Suprapubic skin (tissue), 4 donors: ENCODE data around the gene ARID5B. TPM values are rescaled to one million over a fixed set of nuclear protein-coding genes. Genes with fewer than 3 reads are reported as not detected.

Experiments used
- DNase-seq, 2 donors: peaks; one replicate each; pipeline ENCODE4 v3.0.0-alpha.2; 2019; ENCODE audit warnings: low spot score in 2 of 2
- H3K27ac ChIP-seq: fragments of 200-600 bp; sonication (generic); one replicate; pipeline ENCODE4 v1.5.1; 2019
- H3K27me3 ChIP-seq: fragments of 200-600 bp; sonication (generic); one replicate; pipeline ENCODE4 v1.5.1; 2019
- H3K36me3 ChIP-seq: fragments of 200-600 bp; sonication (generic); one replicate; pipeline ENCODE4 v1.5.1; 2019
- H3K4me1 ChIP-seq: fragments of 200-600 bp; sonication (generic); one replicate; pipeline ENCODE4 v1.5.1; 2019
- H3K4me3 ChIP-seq: fragments of 200-600 bp; sonication (generic); one replicate; pipeline ENCODE4 v1.5.1; 2019; ENCODE audit warnings: mild to moderate bottlenecking
- H3K9me3 ChIP-seq: fragments of 200-600 bp; sonication (generic); one replicate; pipeline ENCODE4 v1.5.1; 2019
- CTCF ChIP-seq, 2 donors: fragments of 200-600 bp in 1 of 2; fragments of 450-650 bp in 1 of 2; sonication (generic) in 1 of 2; IDR thresholded peaks; one replicate each; pipeline ENCODE4 v1.5.1; 2016 to 2019; ENCODE audit warnings: antibody characterized with exemption in 2 of 2, mild to moderate bottlenecking in 1 of 2, moderate library complexity in 1 of 2
- EP300 ChIP-seq: sonication (generic); formaldehyde crosslinking; IDR thresholded peaks from one replicate; pipeline ENCODE4 v1.6.1; 2017; ENCODE audit warnings: antibody characterized with exemption
- POLR2A ChIP-seq, 2 donors: fragments of 450-650 bp; IDR thresholded peaks; one replicate each; pipeline ENCODE4 v1.6.1; 2017; ENCODE audit warnings: antibody characterized with exemption in 2 of 2, mild to moderate bottlenecking in 2 of 2, moderate library complexity in 2 of 2
- POLR2AphosphoS5 ChIP-seq, 3 donors: sonication (generic); formaldehyde crosslinking; IDR thresholded peaks; one replicate each; pipeline ENCODE4 v1.6.1; 2017; ENCODE audit warnings: antibody characterized with exemption in 3 of 3
- WGBS: methylation state at CpG from one replicate; pipeline ENCODE4 v1.1.5; 2018; 5-methylcytosine and 5-hydroxymethylcytosine counted together
- total RNA-seq, 4 donors: library from RNA; depleted of rRNA; stranded (reverse); fragments of >200 nt; gene quantifications; one replicate each; pipeline ENCODE4 v1.1.0, GENCODE V29; 2016

Gene ARID5B
- total RNA-seq, 4 donors from 2014 or later, result 45.4 to 75.2 (median 71.9) TPM

- Histone ChIP-seq H3K4me3 (peak overlapping the region; percentile 21), H3K27ac (peak overlapping the region; percentile 88), H3K9me3 (no peaks in the 10 kb centered on the region), H3K36me3 (peaks cover 25% of the 10 kb centered on the region), H3K27me3 (no peaks in the 10 kb centered on the region), H3K4me1 (peaks cover 54% of the 10 kb centered on the region)
- WGBS, result 10% methylated on average over 7 of the region's 7 CpGs
- TF ChIP-seq CTCF (IDR thresholded peaks at IDR 0.05) (no peak), EP300 (no peak), POLR2A (IDR thresholded peaks at IDR 0.05) (no peak), POLR2AphosphoS5 (IDR thresholded peaks at IDR 0.05) (no peak)
- DNase-seq, result no peak
These were observed 181.4 kb downstream of the ARID5B start for GRCh38 chr10:62082729-62083411.

- H3K4me3 ChIP-seq, result peak overlapping the region; percentile 21
- peaks cover 54% of the 10 kb centered on the region for H3K4me1 ChIP-seq
- peak overlapping the region; percentile 88 for H3K27ac ChIP-seq
- no peaks in the 10 kb centered on the region for H3K9me3 ChIP-seq
- WGBS, result 12% methylated on average over 3 of the region's 3 CpGs
- peaks cover 25% of the 10 kb centered on the region for H3K36me3 ChIP-seq
- TF ChIP-seq EP300 (no peak), POLR2A (IDR thresholded peaks at IDR 0.05) (no peak), POLR2AphosphoS5 (IDR thresholded peaks at IDR 0.05) (no peak), CTCF (IDR thresholded peaks at IDR 0.05) (no peak)
- H3K27me3 ChIP-seq, result no peaks in the 10 kb centered on the region
- no peak for DNase-seq
These were observed 182.1 kb downstream of the ARID5B start for GRCh38 chr10:62083412-62084267.

GRCh38 chr10:62084451-62084850 lies 183.0 kb downstream of the ARID5B start:
- Histone ChIP-seq H3K4me1 (peaks cover 54% of the 10 kb centered on the region), H3K27ac (peak overlapping the region; percentile 88), H3K4me3 (no peak overlapping the region), H3K27me3 (no peaks in the 10 kb centered on the region), H3K36me3 (peaks cover 21% of the 10 kb centered on the region), H3K9me3 (no peaks in the 10 kb centered on the region)
- no peak for DNase-seq
- TF ChIP-seq POLR2A (IDR thresholded peaks at IDR 0.05), result no peak
- no peak for TF ChIP-seq EP300
- no peak for TF ChIP-seq POLR2AphosphoS5 (IDR thresholded peaks at IDR 0.05)
- TF ChIP-seq CTCF (IDR thresholded peaks at IDR 0.05), result no peak
- 42% methylated on average over 2 of the region's 2 CpGs for WGBS

GRCh38 chr10:62085404-62085803 lies 183.9 kb downstream of the ARID5B start:
- Histone ChIP-seq H3K4me1 (peaks cover 51% of the 10 kb centered on the region), H3K27ac (no peak overlapping the region), H3K9me3 (no peaks in the 10 kb centered on the region), H3K27me3 (no peaks in the 10 kb centered on the region), H3K36me3 (peaks cover 25% of the 10 kb centered on the region), H3K4me3 (no peak overlapping the region)
- WGBS, result 93% methylated on average over 2 of the region's 2 CpGs
- DNase-seq, result no peak
- TF ChIP-seq POLR2AphosphoS5 (IDR thresholded peaks at IDR 0.05) (no peak), POLR2A (IDR thresholded peaks at IDR 0.05) (no peak), EP300 (no peak), CTCF (IDR thresholded peaks at IDR 0.05) (no peak)

- H3K4me3 ChIP-seq, result no peak overlapping the region
- no peaks in the 10 kb centered on the region for H3K27me3 ChIP-seq
- H3K36me3 ChIP-seq, result peaks cover 29% of the 10 kb centered on the region
- H3K9me3 ChIP-seq, result no peaks in the 10 kb centered on the region
- H3K4me1 ChIP-seq, result peaks cover 47% of the 10 kb centered on the region
- 87% methylated on average over 2 of the region's 2 CpGs for WGBS
- TF ChIP-seq POLR2A (IDR thresholded peaks at IDR 0.05) (no peak), EP300 (no peak), POLR2AphosphoS5 (IDR thresholded peaks at IDR 0.05) (no peak), CTCF (IDR thresholded peaks at IDR 0.05) (no peak)
- DNase-seq, result no peak
- H3K27ac ChIP-seq, result no peak overlapping the region
These were observed 184.3 kb downstream of the ARID5B start for GRCh38 chr10:62085821-62086220.
